K562 (cell line): ENCODE measurements around the gene DPPA2.

Source experiments
- JUN ChIP-seq, 2 experiments: sonication (generic) in 1 of 2; formaldehyde crosslinking in 1 of 2; IDR thresholded peaks; 2 replicates each; pipeline versions ENCODE4 v1.6.1 to v1.8.0; 2012 to 2022; ENCODE audit warnings: borderline replicate concordance in 2 of 2, mild to moderate bottlenecking in 2 of 2, improper control_type of control experiment in 1 of 2, low read depth in 1 of 2, low read length in 1 of 2, missing genetic modification reagents in 1 of 2
- TF ChIP-seq, protein P1 (sequence below), 3 experiments: IDR thresholded peaks in 2 of 3; conservative IDR thresholded peaks in 1 of 3; 2 replicates each; pipeline ENCODE4 v1.5.1; 2011 to 2012; ENCODE audit warnings: low read length in 3 of 3, mild to moderate bottlenecking in 3 of 3, control low read depth in 2 of 3, improper control_type of control experiment in 1 of 3, inconsistent platforms in 1 of 3, low read depth in 1 of 3, mixed read lengths in 1 of 3, moderate library complexity in 1 of 3; ENCODE audit not compliant: insufficient read depth in 2 of 3

DNA sequence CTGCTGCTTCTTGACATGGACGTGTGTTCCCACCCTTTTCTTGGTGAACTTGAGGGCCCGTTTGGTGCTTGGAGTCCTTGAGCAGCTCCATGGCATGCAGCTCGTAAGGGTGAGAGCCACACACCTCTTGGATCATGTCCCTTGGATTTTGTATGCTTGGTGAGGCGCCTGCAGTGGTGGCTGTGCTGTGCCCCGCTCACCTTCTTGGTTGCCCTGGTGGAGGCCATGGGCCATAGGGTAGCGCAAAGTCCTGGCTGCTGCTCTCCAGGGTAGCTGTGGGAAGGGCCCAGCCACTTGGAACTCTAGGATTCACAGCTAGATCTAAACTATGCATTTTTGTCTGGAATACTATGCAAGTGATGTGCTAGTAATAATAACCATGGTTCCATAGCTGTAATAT, 47.8 kb upstream of the DPPA2 start:
- TF ChIP-seq, protein P1, sequence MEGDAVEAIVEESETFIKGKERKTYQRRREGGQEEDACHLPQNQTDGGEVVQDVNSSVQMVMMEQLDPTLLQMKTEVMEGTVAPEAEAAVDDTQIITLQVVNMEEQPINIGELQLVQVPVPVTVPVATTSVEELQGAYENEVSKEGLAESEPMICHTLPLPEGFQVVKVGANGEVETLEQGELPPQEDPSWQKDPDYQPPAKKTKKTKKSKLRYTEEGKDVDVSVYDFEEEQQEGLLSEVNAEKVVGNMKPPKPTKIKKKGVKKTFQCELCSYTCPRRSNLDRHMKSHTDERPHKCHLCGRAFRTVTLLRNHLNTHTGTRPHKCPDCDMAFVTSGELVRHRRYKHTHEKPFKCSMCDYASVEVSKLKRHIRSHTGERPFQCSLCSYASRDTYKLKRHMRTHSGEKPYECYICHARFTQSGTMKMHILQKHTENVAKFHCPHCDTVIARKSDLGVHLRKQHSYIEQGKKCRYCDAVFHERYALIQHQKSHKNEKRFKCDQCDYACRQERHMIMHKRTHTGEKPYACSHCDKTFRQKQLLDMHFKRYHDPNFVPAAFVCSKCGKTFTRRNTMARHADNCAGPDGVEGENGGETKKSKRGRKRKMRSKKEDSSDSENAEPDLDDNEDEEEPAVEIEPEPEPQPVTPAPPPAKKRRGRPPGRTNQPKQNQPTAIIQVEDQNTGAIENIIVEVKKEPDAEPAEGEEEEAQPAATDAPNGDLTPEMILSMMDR (IDR thresholded peaks at IDR 0.05 in 2 of 3, conservative IDR thresholded peaks at IDR 0.05 in 1 of 3; ENCODE audit: insufficient read depth in 2 of 3, low read depth in 1 of 3, low read length in 3 of 3) = no peak
- TF ChIP-seq JUN (IDR thresholded peaks at IDR 0.05; ENCODE audit: borderline replicate concordance, low read depth, low read length) (no peak), JUN (CRISPR knock-in tag; IDR thresholded peaks at IDR 0.05; ENCODE audit: borderline replicate concordance) (no peak)
